Lower lobe of right lung (tissue), 2 donors: ENCODE measurements around the gene GOPC. TPM values are rescaled to one million over a fixed set of nuclear protein-coding genes. Genes with fewer than 3 reads are reported as not detected.
A peak's percentile ranks its signal among the peaks of the same experiment; 100 is the strongest.

Experiments used
- ATAC-seq, 2 donors: fragments of 200-7000 bp; cut with Tn5 transposase; one replicate each; pipeline ENCODE4 v1.9.1; 2020 to 2022; ENCODE audit warnings: mild to moderate bottlenecking in 2 of 2, moderate library complexity in 2 of 2
- DNase-seq: peaks from one replicate; pipeline ENCODE4 v3.0.0-alpha.2; 2020
- H3K27ac ChIP-seq: fragments of 200-600 bp; one replicate; pipeline ENCODE4 v1.8.0; 2022
- H3K27me3 ChIP-seq: fragments of 200-600 bp; one replicate; pipeline ENCODE4 v1.8.0; 2022; ENCODE audit warnings: low read depth
- H3K36me3 ChIP-seq: fragments of 200-600 bp; one replicate; pipeline ENCODE4 v1.8.0; 2022; ENCODE audit warnings: mild to moderate bottlenecking
- H3K4me1 ChIP-seq: fragments of 200-600 bp; one replicate; pipeline ENCODE4 v1.8.0; 2022
- H3K4me3 ChIP-seq: fragments of 200-600 bp; one replicate; pipeline ENCODE4 v1.8.0; 2022; ENCODE audit warnings: mild to moderate bottlenecking
- H3K9me3 ChIP-seq: fragments of 200-600 bp; one replicate; pipeline ENCODE4 v1.8.0; 2022
- intact Hi-C: fragments of 100-400 bp; cut with DNase I; formaldehyde crosslinking; loops from one replicate; pipeline ENCODE4 v1.11.0; 2022
- total RNA-seq: library from RNA; stranded (reverse); fragmentation: NEBNext Ultra II Directional; extraction: Animal tissue kit (Norgen Biotek cat#: 25700); gene quantifications from one replicate; pipeline ENCODE4 v1.2.1, GENCODE V29; 2021
- TF ChIP-seq, protein P1 (sequence below): fragments of 200-600 bp; IDR thresholded peaks from one replicate; pipeline ENCODE4 v1.8.0; 2022; ENCODE audit warnings: antibody characterized with exemption, mild to moderate bottlenecking
- donor health status: DM: no; HTN: yes; CAD: no; lungs with severe emphysema.

Gene GOPC
- total RNA-seq, 1 donor from 2014 or later: 22.4 TPM

DNA sequence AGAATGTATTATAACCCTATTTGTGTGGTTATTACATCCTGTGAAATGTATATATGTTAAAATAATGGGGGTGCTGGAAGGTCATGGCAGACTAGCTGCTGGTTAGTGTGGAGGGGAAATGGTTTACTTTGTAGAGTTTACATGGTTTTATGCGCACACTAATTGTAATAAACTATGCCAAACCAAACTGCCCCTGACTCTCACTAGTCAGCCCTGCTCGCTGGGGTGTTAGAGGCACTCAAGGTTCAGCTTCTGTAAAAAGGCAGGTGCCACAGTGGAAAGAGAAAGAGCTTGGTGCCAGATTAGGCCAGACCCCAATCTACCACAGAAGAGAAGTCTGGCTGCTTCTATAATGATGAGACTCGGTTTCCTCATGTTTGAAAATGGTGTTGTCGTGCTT, 52.7 kb downstream of the GOPC start:
- peaks cover 26% of the 10 kb centered on the region for H3K4me1 ChIP-seq
- no peak overlapping the region for H3K27ac ChIP-seq
- H3K4me3 ChIP-seq: no peak overlapping the region
- H3K36me3 ChIP-seq: peaks cover 37% of the 10 kb centered on the region
- no peaks in the 10 kb centered on the region for H3K9me3 ChIP-seq
- H3K27me3 ChIP-seq: no peaks in the 10 kb centered on the region
- TF ChIP-seq, protein P1, sequence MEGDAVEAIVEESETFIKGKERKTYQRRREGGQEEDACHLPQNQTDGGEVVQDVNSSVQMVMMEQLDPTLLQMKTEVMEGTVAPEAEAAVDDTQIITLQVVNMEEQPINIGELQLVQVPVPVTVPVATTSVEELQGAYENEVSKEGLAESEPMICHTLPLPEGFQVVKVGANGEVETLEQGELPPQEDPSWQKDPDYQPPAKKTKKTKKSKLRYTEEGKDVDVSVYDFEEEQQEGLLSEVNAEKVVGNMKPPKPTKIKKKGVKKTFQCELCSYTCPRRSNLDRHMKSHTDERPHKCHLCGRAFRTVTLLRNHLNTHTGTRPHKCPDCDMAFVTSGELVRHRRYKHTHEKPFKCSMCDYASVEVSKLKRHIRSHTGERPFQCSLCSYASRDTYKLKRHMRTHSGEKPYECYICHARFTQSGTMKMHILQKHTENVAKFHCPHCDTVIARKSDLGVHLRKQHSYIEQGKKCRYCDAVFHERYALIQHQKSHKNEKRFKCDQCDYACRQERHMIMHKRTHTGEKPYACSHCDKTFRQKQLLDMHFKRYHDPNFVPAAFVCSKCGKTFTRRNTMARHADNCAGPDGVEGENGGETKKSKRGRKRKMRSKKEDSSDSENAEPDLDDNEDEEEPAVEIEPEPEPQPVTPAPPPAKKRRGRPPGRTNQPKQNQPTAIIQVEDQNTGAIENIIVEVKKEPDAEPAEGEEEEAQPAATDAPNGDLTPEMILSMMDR: no peak
- no peak for DNase-seq
- intact Hi-C loops: loop anchor here (10.0 kb wide), 2 partner anchors 65 to 95 kb away; partner anchors contain the start of gene DCBLD1
- ATAC-seq: peak in 1 of 2 donors; percentile 21

DNA sequence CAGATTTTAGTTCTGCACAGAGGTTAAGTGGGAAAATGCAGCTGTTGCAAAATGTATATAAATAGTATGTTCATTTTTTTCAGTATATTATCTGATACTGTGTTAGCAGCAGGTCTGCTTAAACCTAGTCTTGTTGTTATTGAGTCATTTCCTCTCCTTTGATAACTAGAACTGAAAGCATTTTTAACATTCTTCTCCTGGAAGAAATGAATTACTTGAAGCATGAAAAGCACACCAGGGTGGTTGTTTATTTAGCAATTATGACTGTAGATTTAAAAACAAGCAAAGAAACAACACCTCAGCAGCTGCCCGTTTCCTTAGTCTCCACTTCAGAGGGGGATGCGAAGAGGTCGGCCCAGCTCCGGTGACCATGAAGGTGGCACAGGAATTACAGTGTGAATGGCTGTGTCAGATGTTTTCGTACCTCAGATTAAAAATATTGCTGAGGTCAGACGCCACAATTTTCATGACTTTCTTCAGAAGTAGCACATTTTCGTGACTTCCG, 53.5 kb downstream of the GOPC start:
- intact Hi-C loops: no loop called here
- H3K4me1 ChIP-seq: peaks cover 26% of the 10 kb centered on the region
- DNase-seq (no peak), ATAC-seq (peak; percentile 16 to 53)
- peak overlapping the region; percentile 46 for H3K27ac ChIP-seq
- no peak overlapping the region for H3K4me3 ChIP-seq
- no peaks in the 10 kb centered on the region for H3K27me3 ChIP-seq
- peaks cover 44% of the 10 kb centered on the region for H3K36me3 ChIP-seq
- no peaks in the 10 kb centered on the region for H3K9me3 ChIP-seq
- TF ChIP-seq, protein P1: no peak

DNA sequence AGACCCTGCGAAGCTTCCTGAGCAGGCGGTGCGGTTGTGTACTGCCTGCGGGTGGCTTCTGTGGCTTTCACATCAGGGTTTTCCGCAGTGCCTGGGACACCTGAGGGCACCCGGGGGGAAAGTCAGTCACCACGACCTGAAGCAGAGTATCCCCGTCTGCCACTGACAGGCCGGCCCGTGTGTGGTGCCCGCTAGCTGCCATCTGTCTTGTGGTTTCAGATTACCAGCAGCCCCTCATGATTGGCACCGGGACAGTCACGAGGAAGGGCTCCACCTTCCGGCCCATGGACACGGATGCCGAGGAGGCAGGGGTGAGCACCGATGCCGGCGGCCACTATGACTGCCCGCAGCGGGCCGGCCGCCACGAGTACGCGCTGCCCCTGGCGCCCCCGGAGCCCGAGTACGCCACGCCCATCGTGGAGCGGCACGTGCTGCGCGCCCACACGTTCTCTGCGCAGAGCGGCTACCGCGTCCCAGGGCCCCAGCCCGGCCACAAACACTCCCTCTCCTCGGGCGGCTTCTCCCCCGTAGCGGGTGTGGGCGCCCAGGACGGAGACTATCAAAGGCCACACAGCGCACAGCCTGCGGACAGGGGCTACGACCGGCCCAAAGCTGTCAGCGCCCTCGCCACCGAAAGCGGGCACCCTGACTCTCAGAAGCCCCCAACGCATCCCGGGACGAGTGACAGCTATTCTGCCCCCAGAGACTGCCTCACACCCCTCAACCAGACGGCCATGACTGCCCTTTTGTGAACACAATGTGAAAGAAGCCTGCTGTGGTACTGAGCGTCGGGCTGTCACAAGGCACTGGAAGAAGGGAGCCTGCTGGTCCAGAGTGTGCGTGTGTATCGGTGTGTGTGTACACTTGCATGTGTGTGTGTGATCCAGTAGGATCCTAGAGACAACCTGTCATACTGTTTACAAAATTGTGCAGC, 54.4 kb downstream of the GOPC start:
- ATAC-seq (peak; percentile 47 to 62), DNase-seq (peak; percentile 54)
- TF ChIP-seq, protein P1: no peak
- no peaks in the 10 kb centered on the region for H3K9me3 ChIP-seq
- H3K4me1 ChIP-seq: peaks cover 26% of the 10 kb centered on the region
- H3K27ac ChIP-seq: peak overlapping the region; percentile 46
- intact Hi-C loops: no loop called here
- H3K4me3 ChIP-seq: peak overlapping the region; percentile 47
- H3K36me3 ChIP-seq: peaks cover 53% of the 10 kb centered on the region
- H3K27me3 ChIP-seq: no peaks in the 10 kb centered on the region

DNA sequence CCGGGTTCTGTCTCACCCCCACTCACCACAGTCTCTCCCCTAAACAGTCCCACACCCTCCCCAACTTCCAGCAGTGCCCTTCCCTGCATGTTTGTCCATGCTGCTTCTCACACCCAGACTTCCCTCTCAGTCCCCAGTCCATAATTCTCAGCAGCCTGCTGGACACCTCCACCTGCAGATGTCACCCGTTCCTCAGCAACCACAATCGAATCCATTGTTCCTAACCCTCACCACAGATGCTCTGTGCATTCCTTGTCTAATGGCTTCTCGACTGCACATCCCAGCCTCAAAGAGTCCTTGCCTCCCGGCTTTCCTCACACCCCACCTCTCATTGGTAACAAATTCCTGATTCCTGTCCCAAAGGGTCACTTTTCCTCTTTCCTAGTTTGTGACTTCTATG, 55.6 kb downstream of the GOPC start:
- no peaks in the 10 kb centered on the region for H3K9me3 ChIP-seq
- H3K4me3 ChIP-seq: no peak overlapping the region
- H3K27ac ChIP-seq: no peak overlapping the region
- peaks cover 26% of the 10 kb centered on the region for H3K4me1 ChIP-seq
- intact Hi-C loops: no loop called here
- ATAC-seq (no peak), DNase-seq (no peak)
- no peaks in the 10 kb centered on the region for H3K27me3 ChIP-seq
- peaks cover 66% of the 10 kb centered on the region for H3K36me3 ChIP-seq
- TF ChIP-seq, protein P1: no peak

DNA sequence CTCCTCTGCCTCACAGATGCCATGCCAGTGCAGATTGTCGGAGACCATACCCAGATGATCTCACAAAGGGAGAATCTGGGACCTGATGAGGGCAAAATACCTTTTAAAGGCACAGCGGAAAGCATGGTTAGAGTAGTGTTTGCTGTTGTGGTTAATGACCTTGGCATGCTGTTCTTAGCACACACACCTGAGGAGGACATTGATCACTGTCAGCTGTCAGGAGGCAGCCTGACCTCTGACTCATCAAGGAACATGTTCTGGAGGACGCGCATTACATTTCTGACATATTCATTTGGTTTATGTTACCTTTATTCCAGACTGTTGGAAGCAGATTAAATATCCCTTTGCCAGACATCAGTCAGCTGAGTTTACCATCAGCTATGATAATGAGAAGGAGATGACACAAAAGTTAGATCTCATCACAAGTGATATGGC, 57.1 kb downstream of the GOPC start:
- intact Hi-C loops: no loop called here
- peaks cover 78% of the 10 kb centered on the region for H3K36me3 ChIP-seq
- H3K27ac ChIP-seq: no peak overlapping the region
- no peaks in the 10 kb centered on the region for H3K27me3 ChIP-seq
- no peaks in the 10 kb centered on the region for H3K9me3 ChIP-seq
- H3K4me3 ChIP-seq: no peak overlapping the region
- ATAC-seq: no peak
- TF ChIP-seq, protein P1: no peak
- peaks cover 18% of the 10 kb centered on the region for H3K4me1 ChIP-seq
- no peak for DNase-seq
